HG02938 (cell line): ENCODE measurements around the gene CPT1C.

Source experiments
- ATAC-seq: cut with Tn5 transposase; IDR thresholded peaks from one replicate; pipeline ENCODE4 v1.9.1; 2021; ENCODE audit warnings: mild to moderate bottlenecking, moderate library complexity; ENCODE audit not compliant: unreplicated experiment

CPT1C gene

DNA sequence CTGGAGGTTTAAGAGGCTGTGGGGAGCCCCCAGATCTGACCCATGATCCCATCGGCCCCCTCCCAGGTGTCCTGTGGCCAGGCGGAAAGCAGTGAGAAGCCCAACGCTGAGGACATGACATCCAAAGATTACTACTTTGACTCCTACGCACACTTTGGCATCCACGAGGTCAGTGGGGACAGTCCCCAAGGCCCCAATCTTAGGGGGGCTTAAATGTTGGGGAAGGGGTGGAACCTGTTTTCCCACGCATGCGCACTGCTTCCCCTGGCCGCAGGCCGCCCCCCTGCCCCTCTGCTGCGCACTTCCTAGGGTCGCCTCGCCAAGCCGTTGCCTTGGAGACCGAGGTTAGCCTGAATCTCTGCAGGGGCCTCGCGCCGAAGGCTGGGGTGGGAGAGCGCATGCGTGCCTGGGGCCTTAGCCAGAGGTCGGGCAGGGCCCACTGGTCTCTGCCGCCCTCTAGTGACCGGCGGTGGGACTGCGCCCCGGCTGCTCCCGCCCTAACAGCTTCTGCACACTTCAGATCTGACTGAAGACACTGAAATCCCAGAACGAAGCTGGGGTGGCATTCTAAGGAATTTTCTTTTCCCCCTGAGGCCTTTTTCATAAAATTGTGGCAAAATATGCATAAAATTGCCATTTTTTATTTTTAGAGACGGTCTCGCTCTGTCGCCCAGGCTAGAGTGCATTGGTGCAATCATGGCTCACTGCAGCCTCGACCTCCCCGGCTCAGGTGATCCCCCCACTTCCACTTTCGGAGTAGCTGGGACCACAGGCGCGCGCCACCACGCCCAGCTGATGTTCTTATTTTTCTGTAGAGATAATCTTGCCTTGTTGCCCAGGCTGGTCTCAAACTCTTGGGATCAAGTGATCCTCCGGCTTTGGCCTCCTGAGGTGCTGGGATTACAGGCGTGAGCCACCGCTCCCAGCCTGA, 10.2 kb upstream of the CPT1C start:
- ATAC-seq, result no peak

GRCh38 chr19:49681830-49682229, 9.1 kb upstream of the CPT1C start:
- ATAC-seq, result no peak

GRCh38 chr19:49682274-49682673, 8.6 kb upstream of the CPT1C start:
- no peak for ATAC-seq

- ATAC-seq, result no peak
Measured at GRCh38 chr19:49683814-49684250, 7.1 kb upstream of the CPT1C start.

GRCh38 chr19:49684251-49684982, 6.5 kb upstream of the CPT1C start:
- ATAC-seq, result no peak

DNA sequence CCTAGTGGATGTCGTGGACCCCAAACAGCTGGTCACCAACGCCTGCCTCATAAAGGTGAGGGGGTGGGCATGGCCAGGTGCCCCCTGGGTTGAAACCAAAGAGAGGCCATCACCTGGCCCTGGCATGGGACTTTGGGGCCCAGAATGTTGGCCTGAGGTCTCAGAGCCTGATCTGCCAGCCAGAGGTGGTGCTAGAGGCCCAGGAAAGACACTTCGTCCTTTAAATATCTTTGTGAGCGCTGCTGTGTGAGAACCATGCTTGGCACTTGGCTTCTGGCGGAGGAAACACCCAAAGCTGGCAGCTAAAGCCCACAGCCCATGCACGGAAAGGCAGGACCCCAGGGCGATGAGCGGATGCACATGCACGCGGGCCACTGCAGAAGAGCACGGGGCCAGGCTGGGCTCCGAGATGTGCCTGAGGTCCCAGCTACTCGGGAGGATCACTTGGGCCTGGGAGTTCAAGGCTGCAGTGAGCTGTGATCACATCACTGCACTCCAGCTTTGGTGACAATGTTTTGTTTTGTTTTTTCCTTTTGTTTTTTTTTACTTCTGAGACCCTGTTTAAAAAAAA, 5.8 kb upstream of the CPT1C start:
- ATAC-seq, result no peak

DNA sequence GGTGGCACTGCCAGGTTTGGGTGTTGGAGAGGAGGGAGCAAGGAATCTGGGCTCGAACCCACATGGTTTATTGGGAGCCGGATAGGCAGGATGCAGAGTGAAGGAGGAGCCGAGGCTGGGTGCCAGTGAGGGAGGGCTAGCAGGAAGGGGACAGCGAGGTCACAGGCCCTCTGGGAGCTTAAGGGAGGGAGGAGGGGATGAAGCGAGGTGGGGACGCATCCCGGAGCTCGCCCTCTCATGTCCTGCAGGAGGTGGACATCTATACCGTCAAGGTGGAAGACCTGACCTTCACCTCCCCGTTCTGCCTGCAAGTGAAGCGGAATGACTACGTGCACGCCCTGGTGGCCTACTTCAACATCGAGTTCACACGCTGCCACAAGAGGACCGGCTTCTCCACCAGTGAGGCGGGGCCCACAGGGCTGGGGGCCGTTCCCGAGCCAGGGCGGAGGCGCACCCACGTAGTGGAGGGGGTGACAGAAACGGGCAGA, 5.0 kb upstream of the CPT1C start:
- no peak for ATAC-seq

DNA sequence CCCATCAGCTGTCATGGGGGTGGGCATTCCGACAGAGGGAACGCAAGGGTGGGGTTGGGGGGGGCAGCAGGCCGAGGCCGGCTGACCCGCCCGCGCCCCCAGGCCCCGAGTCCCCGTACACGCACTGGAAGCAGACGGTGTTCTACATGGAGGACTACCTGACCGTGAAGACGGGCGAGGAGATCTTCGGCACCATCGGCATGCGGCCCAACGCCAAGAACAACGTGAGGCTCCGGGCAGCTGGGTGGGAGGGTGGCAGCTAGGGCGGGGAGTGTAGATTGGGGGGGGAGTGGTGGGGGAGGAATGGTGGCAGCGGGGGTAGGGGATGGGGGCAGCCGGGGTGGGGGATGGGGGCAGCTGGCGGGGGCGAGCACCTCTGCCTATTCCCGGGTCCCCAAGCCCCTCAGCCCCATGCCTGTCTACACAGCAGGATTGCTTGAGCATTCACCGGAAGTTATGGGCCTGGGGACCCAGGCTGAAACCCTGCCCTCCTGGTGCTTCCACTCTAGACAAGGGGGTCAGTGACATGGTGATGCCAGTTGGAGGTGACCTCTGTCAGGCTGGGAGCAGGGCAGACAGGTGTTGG, 4.3 kb upstream of the CPT1C start:
- no peak for ATAC-seq

DNA sequence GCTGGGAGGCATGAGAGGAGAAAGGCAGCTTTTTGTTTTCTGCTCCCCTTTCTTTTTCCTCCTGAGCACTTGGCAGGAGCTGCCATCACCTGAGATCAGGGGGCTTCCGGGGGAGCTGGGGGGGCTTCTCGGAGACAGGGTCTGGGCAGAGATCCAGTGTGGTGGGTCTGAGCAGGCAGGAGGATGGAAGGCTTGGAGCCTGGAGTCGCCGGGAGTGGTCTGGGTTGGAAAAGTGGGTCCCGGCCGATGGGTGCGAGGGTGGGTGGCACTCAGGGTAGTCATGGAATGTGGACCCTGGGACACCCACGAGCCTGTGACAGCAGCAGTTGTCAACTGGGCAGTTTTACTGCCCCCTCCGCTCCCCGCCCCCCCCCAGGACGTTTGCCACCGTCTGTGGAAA, 3.8 kb upstream of the CPT1C start:
- no peak for ATAC-seq

DNA sequence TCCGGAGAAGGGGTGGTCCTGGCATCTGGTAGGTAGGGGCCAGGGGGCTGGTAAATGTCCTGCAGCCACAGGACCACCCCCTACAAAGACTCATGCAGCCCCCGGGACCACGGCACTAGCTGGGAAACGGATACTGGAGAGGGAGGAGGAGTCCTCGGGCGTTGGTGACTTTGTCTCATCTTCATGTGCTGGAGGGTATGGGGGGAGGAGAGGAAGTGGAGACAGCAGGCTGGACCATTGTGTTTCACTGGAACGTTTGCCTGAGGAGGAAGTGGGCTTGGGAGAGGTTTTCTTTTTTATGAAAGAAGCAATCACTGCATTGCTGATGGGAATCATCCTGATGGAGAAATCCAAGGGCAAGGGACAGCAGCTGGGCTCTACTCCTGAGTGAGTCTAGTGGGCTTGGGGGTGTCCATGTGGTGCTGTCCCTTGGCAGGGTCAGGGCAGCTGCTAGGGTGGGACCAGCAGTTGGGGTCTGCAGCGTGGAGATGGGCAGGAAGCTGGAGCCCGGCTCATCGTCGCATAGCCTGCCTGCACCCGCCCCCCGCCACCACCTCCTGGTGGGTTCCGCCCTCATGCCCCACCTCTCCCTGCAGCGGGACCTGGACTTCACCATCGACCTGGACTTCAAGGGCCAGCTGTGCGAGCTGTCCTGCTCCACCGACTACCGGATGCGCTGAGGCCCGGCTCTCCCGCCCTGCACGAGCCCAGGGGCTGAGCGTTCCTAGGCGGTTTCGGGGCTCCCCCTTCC, 3.2 kb upstream of the CPT1C start:
- ATAC-seq, result no peak

DNA sequence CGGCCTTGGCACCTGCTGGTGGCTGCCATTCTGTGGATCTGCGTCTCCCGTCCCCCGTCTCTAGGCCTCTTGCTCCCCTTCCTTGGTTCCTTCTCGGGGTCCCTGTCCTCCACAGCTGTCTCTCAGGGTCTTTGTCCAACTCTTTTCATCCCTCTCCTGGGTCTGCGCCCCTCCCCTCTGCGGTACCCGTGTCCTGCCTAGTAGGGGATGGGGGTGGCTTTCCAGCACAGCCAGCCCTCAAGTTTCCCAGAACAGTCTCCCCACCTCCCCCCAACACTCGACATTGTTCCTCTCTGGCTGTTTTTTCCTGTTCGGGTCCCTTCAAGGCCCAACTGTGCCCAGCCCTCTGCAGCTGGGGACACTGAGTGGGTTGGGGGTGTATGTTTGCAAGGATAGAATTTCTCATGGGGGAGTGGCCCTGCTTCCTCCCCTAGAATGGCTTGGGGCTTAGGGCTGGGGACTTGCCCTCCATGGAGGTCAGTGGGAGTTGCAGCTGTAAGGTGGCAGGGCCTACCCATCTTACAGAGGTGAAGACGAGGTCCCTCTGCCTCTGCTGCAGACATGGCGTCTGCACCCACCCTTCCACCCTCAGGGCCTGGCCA, 2.3 kb upstream of the CPT1C start:
- no peak for ATAC-seq

GRCh38 chr19:49689133-49690078, 1.5 kb upstream of the CPT1C start, which contains the start of gene ADM5:
Gene ADM5, plus strand, starts transcription at chr19:49689594. Its CDS starts 244 bp downstream, at chr19:49689838.
- no peak for ATAC-seq

- ATAC-seq, result no peak
Measured at GRCh38 chr19:49690079-49690655, 749 bp upstream of the CPT1C start.

GRCh38 chr19:49691243-49692146, 579 bp downstream of the CPT1C start:
- ATAC-seq, result no peak

GRCh38 chr19:49692147-49692506, 1.2 kb downstream of the CPT1C start:
- ATAC-seq, result no peak

DNA sequence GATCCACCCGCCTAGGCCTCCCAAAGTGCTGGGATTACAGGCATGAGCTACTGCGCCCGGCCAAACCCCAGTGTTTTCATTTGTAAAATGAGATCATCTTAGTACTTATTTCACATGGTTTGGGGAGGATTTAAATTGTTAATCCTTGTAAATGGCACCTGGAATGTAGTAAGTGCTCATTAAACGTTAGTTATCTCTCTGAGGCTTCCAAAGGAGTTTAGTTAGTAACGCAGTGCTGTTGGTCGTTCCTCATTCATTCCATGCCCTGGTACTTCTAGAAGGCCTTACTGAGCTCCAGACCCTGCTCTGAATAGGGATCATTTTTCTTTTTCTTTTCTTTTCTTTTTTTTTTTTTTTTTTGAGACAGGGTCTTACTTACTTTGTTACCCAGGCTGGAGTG, 5.2 kb downstream of the CPT1C start:
- no peak for ATAC-seq

- no peak for ATAC-seq
Measured at GRCh38 chr19:49696865-49697264, 5.9 kb downstream of the CPT1C start.

- ATAC-seq, result no peak
Measured at GRCh38 chr19:49699364-49699763, 8.4 kb downstream of the CPT1C start.
